SK-N-SH (cell line): ENCODE measurements around the gene FMN1. TPM values are rescaled to one million over a fixed set of nuclear protein-coding genes. Genes with fewer than 3 reads are reported as not detected.

Experiments used
- CTCF ChIA-PET: fragments of 300-600, 350-600 bp; formaldehyde crosslinking; extraction: SDS; loops from one replicate; lab custom pipeline; 2021; lab: Yijun Ruan, JAX
- POLR2A ChIA-PET: fragments of 350-600 bp; sonication (Branson Sonifier 250); formaldehyde crosslinking; extraction: SDS; loops from one replicate; lab custom pipeline; 2020; ENCODE audit warnings: antibody characterized with exemption, inconsistent platforms; lab: Yijun Ruan, JAX
- DNase-seq: peaks from one replicate; pipeline ENCODE4 v3.0.0; 2012
- H2AFZ ChIP-seq: fragments of 200-600 bp; sonication (generic); 2 replicates; pipeline ENCODE4 v1.8.1; 2016; ENCODE audit warnings: antibody characterized with exemption, mild to moderate bottlenecking, low read depth
- H3F3A ChIP-seq: fragments of 200-600 bp; sonication (generic); replicated peaks from 2 replicates; pipeline ENCODE3; 2016; ENCODE audit warnings: antibody characterized with exemption, mild to moderate bottlenecking; ENCODE audit not compliant: insufficient read depth
- H3K27ac ChIP-seq, 2 experiments: fragments of 200-500 bp in 1 of 2; fragments of 200-600 bp in 1 of 2; sonication (Bioruptor generic) in 1 of 2; sonication (generic), shearing (Covaris generic) in 1 of 2; 2 replicates each; pipeline versions ENCODE4 v1.5.1 to v1.6.1; 2014 to 2016; ENCODE audit warnings: low read depth in 2 of 2, inconsistent platforms in 1 of 2, low read length in 1 of 2, mild to moderate bottlenecking in 1 of 2, mixed read lengths in 1 of 2
- H3K27me3 ChIP-seq: fragments of 200-600 bp; sonication (generic), shearing (Covaris generic); 2 replicates; pipeline ENCODE4 v1.6.1; 2016; ENCODE audit warnings: mixed run types; ENCODE audit not compliant: insufficient read depth
- H3K36me3 ChIP-seq, 2 experiments: fragments of 200-500 bp in 1 of 2; fragments of 200-600 bp in 1 of 2; sonication (Bioruptor generic) in 1 of 2; sonication (generic) in 1 of 2; replicated peaks in 1 of 2; 2 replicates each; pipeline versions ENCODE3 to v1.5.1; 2014 to 2016; ENCODE audit warnings: low read length in 1 of 2, mild to moderate bottlenecking in 1 of 2; ENCODE audit not compliant: insufficient read depth in 2 of 2, control insufficient read depth in 1 of 2
- H3K4me1 ChIP-seq, 2 experiments: fragments of 200-500 bp in 1 of 2; fragments of 200-600 bp in 1 of 2; sonication (Bioruptor generic) in 1 of 2; sonication (generic), shearing (Covaris generic) in 1 of 2; 2 replicates each; pipeline versions ENCODE4 v1.5.1 to v1.6.1; 2014 to 2016; ENCODE audit warnings: low read depth in 1 of 2, low read length in 1 of 2, mixed run types in 1 of 2; ENCODE audit not compliant: insufficient read depth in 2 of 2, control insufficient read depth in 1 of 2
- H3K4me2 ChIP-seq: fragments of 200-600 bp; sonication (generic), shearing (Covaris generic); 2 replicates; pipeline ENCODE4 v1.6.1; 2017; ENCODE audit warnings: mixed run types
- H3K4me3 ChIP-seq, 2 experiments: fragments of 200-500 bp in 1 of 2; fragments of 200-600 bp in 1 of 2; sonication (Bioruptor generic) in 1 of 2; sonication (generic), shearing (Covaris generic) in 1 of 2; 2 replicates each; pipeline versions ENCODE4 v1.5.1 to v1.8.1; 2014 to 2016; ENCODE audit warnings: low read depth in 2 of 2, inconsistent platforms in 1 of 2, low read length in 1 of 2, mild to moderate bottlenecking in 1 of 2, mixed read lengths in 1 of 2, moderate library complexity in 1 of 2
- H3K79me2 ChIP-seq: fragments of 200-600 bp; sonication (generic); 2 replicates; pipeline ENCODE4 v1.8.1; 2017; ENCODE audit warnings: mild to moderate bottlenecking; ENCODE audit not compliant: insufficient read depth
- H3K9ac ChIP-seq: fragments of 200-600 bp; sonication (generic); 2 replicates; pipeline ENCODE4 v1.6.1; 2017; ENCODE audit warnings: mixed run types
- H3K9me2 ChIP-seq: fragments of 200-600 bp; sonication (generic); 2 replicates; pipeline ENCODE4 v1.6.1; 2017; ENCODE audit warnings: mixed run types
- H3K9me3 ChIP-seq: fragments of 200-600 bp; sonication (generic); 2 replicates; pipeline ENCODE4 v1.6.1; 2017; ENCODE audit warnings: mixed run types, mild to moderate bottlenecking, moderate library complexity
- H4K20me1 ChIP-seq: fragments of 200-600 bp; sonication (generic); 2 replicates; pipeline ENCODE4 v1.6.1; 2017; ENCODE audit warnings: mild to moderate bottlenecking, mixed run types; ENCODE audit not compliant: insufficient read depth
- ELF1 ChIP-seq: IDR thresholded peaks from 2 replicates; pipeline ENCODE4 v1.4.0; 2012
- EZH2phosphoT487 ChIP-seq: fragments of 200-600 bp; sonication (generic); IDR thresholded peaks from 2 replicates; pipeline ENCODE4 v1.6.1; 2017; ENCODE audit warnings: low read depth, mixed run types, mild to moderate bottlenecking, antibody characterized with exemption, moderate library complexity, borderline replicate concordance
- FOSL2 ChIP-seq: IDR thresholded peaks from 2 replicates; pipeline ENCODE4 v1.4.0; 2012; ENCODE audit warnings: low read depth, mild to moderate bottlenecking, moderate library complexity, borderline replicate concordance
- FOXJ3 ChIP-seq: sonication (generic); formaldehyde crosslinking; IDR thresholded peaks from 2 replicates; pipeline ENCODE4 v1.5.1; 2020; ENCODE audit warnings: mild to moderate bottlenecking, missing genetic modification reagents
- FOXM1 ChIP-seq: IDR thresholded peaks from 2 replicates; pipeline ENCODE4 v1.4.0; 2012; ENCODE audit warnings: low read depth, mild to moderate bottlenecking
- GATA2 ChIP-seq: sonication (generic); formaldehyde crosslinking; IDR thresholded peaks from 2 replicates; pipeline ENCODE4 v1.5.0; 2020; ENCODE audit warnings: mild to moderate bottlenecking, missing genetic modification reagents
- JUND ChIP-seq: IDR thresholded peaks from 2 replicates; pipeline ENCODE4 v1.4.0; 2012
- MAX ChIP-seq: IDR thresholded peaks from 2 replicates; pipeline ENCODE4 v1.4.0; 2012; ENCODE audit warnings: low read depth
- MEF2A ChIP-seq: IDR thresholded peaks from 2 replicates; pipeline ENCODE4 v1.4.0; 2012; ENCODE audit warnings: low read depth, borderline replicate concordance
- NFIC ChIP-seq: IDR thresholded peaks from 2 replicates; pipeline ENCODE4 v1.4.0; 2012; ENCODE audit warnings: borderline replicate concordance
- NRF1 ChIP-seq: IDR thresholded peaks from 2 replicates; pipeline ENCODE4 v1.6.1; 2012; ENCODE audit warnings: low read depth, mild to moderate bottlenecking, low read length
- PBX3 ChIP-seq: IDR thresholded peaks from 2 replicates; pipeline ENCODE4; 2012
- POLR2AphosphoS5 ChIP-seq: IDR thresholded peaks from 2 replicates; pipeline ENCODE4 v1.6.1; 2012; ENCODE audit warnings: low read depth, low read length
- RAD21 ChIP-seq: IDR thresholded peaks from 2 replicates; pipeline ENCODE4 v1.6.1; 2012; ENCODE audit warnings: mild to moderate bottlenecking, low read length
- REST ChIP-seq: IDR thresholded peaks from 2 replicates; pipeline ENCODE4 v1.6.1; 2012; ENCODE audit warnings: mild to moderate bottlenecking, low read depth, low read length, moderate library complexity
- RFX5 ChIP-seq: IDR thresholded peaks from 2 replicates; pipeline ENCODE4 v1.6.1; 2012; ENCODE audit warnings: mild to moderate bottlenecking, improper control_type of control experiment, low read length
- RXRA ChIP-seq: IDR thresholded peaks from 2 replicates; pipeline ENCODE4 v1.4.0; 2012; ENCODE audit warnings: low read depth, mild to moderate bottlenecking, borderline replicate concordance
- SIN3A ChIP-seq: IDR thresholded peaks from 2 replicates; pipeline ENCODE4 v1.6.1; 2012; ENCODE audit warnings: low read depth, mild to moderate bottlenecking, low read length, moderate library complexity, borderline replicate concordance
- TAF1 ChIP-seq: IDR thresholded peaks from 2 replicates; pipeline ENCODE4 v1.6.1; 2012; ENCODE audit warnings: low read depth, mild to moderate bottlenecking, low read length, moderate library complexity, borderline replicate concordance
- TEAD4 ChIP-seq: IDR thresholded peaks from 2 replicates; pipeline ENCODE4 v1.4.0; 2012; ENCODE audit warnings: mild to moderate bottlenecking, borderline replicate concordance; ENCODE audit not compliant: insufficient read depth
- USF1 ChIP-seq: IDR thresholded peaks from 2 replicates; pipeline ENCODE4 v1.4.0; 2012; ENCODE audit warnings: low read depth, borderline replicate concordance
- YY1 ChIP-seq: IDR thresholded peaks from 2 replicates; pipeline ENCODE4 v1.4.0; 2012; ENCODE audit warnings: low read depth, mild to moderate bottlenecking
- ZBTB33 ChIP-seq: IDR thresholded peaks from 2 replicates; pipeline ENCODE4 v1.4.0; 2012; ENCODE audit warnings: low read depth, borderline replicate concordance
- WGBS: methylation state at CpG from one replicate; pipeline ENCODE4 v1.1.6; 2017; ENCODE audit warnings: low lambda C conversion rate; 5-methylcytosine and 5-hydroxymethylcytosine counted together
- polyA plus RNA-seq, 3 experiments: library from polyadenylated mRNA; depleted of rRNA; stranded (reverse); fragments of >200 nt; gene quantifications; 2 replicates each; pipeline ENCODE4 v1.2.3, GENCODE V29; 2012
- TF ChIP-seq, protein P1 (sequence below): fragments of 150-350 bp; IDR thresholded peaks from 2 replicates; pipeline ENCODE4 v1.6.1; 2017; ENCODE audit warnings: antibody characterized with exemption, low read length, low read depth, borderline replicate concordance

The FMN1 gene
- polyA plus RNA-seq, 1 of the 3 experiments (the other 2 are of a cell fraction) = 9.1 TPM

GRCh38 chr15:33154351-33155166 lies 40.0 kb downstream of the FMN1 start:
- Histone ChIP-seq H3K9me3 (no peaks in the 10 kb centered on the region), H2AFZ (no peak overlapping the region), H3K9me2 (no peaks in the 10 kb centered on the region), H3K36me3 (peaks cover 0 to 8% of the 10 kb centered on the region in 2 experiments), H3K27ac (peak overlapping the region; percentile 64 to 99; a peak in 3 of 4 replicates), H3K79me2 (peaks cover 73% of the 10 kb centered on the region), H3K4me1 (peaks cover 6 to 17% of the 10 kb centered on the region in 2 experiments), H3K4me2 (peak overlapping the region; percentile 74), H3K27me3 (no peaks in the 10 kb centered on the region), H3K9ac (peak overlapping the region; percentile 88), H3F3A (peaks cover 35% of the 10 kb centered on the region), H3K4me3 (peak overlapping the region; percentile 51 to 64; a peak in 3 of 4 replicates), H4K20me1 (no peaks in the 10 kb centered on the region; the same call in 1 of the 2 replicates)
- ChIA-PET CTCF (interaction anchor here (0.9 to 1.1 kb wide), 2 partner anchors 546 to 547 kb away, joined by 3 read pairs; no protein-coding TSS in a partner anchor), POLR2A (no interaction called here)
- DNase-seq = no peak
- 27% methylated on average over 14 of the region's 14 CpGs for WGBS
- TF ChIP-seq NRF1 = no peak
- no peak; the same call in 1 of the 2 replicates for TF ChIP-seq ELF1
- TF ChIP-seq PBX3 = peak; percentile 97
- 0 out of 2 replicates have a peak, but pooled peaks have one; percentile 75 for TF ChIP-seq RXRA
- TF ChIP-seq RFX5 = no peak
- TF ChIP-seq, protein P1, sequence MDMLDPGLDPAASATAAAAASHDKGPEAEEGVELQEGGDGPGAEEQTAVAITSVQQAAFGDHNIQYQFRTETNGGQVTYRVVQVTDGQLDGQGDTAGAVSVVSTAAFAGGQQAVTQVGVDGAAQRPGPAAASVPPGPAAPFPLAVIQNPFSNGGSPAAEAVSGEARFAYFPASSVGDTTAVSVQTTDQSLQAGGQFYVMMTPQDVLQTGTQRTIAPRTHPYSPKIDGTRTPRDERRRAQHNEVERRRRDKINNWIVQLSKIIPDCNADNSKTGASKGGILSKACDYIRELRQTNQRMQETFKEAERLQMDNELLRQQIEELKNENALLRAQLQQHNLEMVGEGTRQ = no peak
- no peak for TF ChIP-seq FOXJ3 (CRISPR knock-in tag)
- peak; percentile 89 for TF ChIP-seq FOXM1
- TF ChIP-seq FOSL2 = peak; percentile 75
- TF ChIP-seq GATA2 = no peak
- peak; percentile 87 for TF ChIP-seq JUND
- peak; percentile 46; the same call in 1 of the 2 replicates for TF ChIP-seq ZBTB33
- TF ChIP-seq REST = no peak
- TF ChIP-seq EZH2phosphoT487 = no peak
- peak; percentile 94 for TF ChIP-seq TAF1
- TF ChIP-seq MAX = peak; percentile 80
- peak; percentile 86 for TF ChIP-seq SIN3A
- TF ChIP-seq NFIC = no peak; the same call in none of the 2 replicates
- peak; percentile 84 for TF ChIP-seq TEAD4
- no peak for TF ChIP-seq RAD21
- TF ChIP-seq YY1 = peak; percentile 68; the same call in 1 of the 2 replicates
- TF ChIP-seq MEF2A = peak; percentile 73; the same call in 1 of the 2 replicates
- 0 out of 2 replicates have a peak, but pooled peaks have one; percentile 42 for TF ChIP-seq POLR2AphosphoS5
- peak; percentile 71 for TF ChIP-seq USF1
